Daoy (cell line): ENCODE data around the gene SYNE1. TPM values are rescaled to one million over a fixed set of nuclear protein-coding genes. Genes with fewer than 3 reads are reported as not detected.

Experiments used
- DNase-seq: peaks from one replicate; pipeline ENCODE4 v3.0.0-alpha.2; 2015; ENCODE audit warnings: low read depth
- total RNA-seq: library from RNA; depleted of rRNA; stranded (reverse); fragments of >200 nt; shearing (Covaris generic); gene quantifications from 2 replicates; pipeline ENCODE4 v1.2.3, GENCODE V29; 2014

Gene SYNE1
- total RNA-seq, 1 experiment from 2014 or later, result 8.7 TPM

DNA sequence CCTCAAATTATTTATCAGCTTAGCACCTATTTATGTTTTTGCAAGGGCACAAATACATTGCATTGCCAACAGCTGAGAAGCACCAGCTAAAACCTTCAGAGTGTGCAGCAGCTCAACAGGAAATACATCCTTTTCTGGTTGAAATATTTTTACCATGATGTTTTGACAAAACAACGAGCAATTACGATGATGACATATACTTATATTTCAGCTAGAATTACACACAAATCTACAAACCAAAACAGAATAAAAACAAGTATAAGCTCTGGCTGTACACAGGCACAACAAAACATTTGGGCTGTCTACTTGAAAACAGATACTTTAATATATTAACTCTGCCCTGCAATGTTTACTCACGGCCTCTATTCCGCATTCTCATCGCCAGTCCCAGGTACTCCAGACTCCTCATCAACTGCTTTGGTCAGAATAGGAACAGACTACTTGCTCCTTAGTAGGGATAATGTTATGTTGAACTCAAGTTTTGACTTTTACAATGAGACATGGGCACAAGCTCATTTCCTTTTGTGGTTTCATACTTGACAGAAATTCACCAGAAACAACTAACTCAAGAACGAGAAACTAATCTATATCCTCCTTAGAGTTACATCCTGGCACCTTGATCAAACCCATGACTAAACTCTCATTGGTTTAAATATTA lies 452.1 kb downstream of the SYNE1 start:
- DNase-seq, result no peak

DNA sequence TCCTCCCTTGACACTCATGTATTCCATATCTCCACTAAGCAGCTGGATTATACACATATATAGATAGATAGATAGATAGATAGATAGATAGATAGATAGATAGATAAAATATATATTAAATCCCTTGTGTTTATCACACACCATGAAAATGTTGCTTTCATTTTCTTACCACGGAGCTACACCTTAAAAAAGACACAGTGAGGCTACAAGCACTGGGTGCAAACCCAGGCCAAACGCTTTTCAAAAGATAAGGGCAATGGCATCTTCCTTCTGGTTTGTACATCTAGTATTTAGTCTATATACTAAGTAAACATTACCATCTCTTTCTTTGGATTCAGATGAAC lies 452.6 kb downstream of the SYNE1 start:
- no peak for DNase-seq

DNA sequence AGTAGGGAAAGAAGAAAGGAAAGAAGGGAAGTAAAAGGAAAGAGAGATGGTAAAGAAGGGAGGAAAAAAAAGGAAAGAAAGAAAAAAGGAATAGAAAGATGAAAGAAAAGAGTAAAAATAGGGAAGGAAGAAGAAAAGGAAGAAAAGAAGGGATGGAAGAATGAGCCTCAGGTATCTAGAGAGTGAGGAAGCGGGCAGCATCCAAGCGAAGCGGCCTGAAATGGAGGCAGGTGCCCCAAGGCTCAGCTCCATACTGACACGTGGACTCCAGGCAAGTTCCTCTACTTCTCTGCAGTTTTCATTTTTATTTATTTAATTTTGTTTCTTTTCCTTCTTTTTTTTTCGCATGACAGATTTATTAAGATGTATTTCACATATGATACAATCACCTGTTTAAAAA lies 456.6 kb downstream of the SYNE1 start:
- DNase-seq, result no peak

DNA sequence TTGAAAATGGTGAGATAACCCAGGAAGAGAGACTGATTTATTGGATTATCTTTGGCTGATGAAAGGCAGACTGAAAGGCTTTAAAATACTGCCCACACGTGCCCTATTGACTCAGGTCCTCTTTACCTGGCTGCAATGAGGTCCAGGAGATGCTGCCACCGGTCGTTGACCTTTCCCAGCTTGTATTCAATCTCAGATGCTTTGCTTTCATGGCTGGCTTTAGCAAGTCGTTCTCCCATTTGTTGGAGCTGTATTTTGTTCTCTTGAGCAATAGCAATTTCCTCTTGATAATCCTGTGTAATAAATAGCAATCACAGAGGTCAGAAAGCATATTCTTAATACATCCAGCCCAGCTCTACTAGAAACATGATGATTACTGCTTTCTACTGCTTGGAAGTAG lies 460.9 kb downstream of the SYNE1 start:
- DNase-seq, result no peak

DNA sequence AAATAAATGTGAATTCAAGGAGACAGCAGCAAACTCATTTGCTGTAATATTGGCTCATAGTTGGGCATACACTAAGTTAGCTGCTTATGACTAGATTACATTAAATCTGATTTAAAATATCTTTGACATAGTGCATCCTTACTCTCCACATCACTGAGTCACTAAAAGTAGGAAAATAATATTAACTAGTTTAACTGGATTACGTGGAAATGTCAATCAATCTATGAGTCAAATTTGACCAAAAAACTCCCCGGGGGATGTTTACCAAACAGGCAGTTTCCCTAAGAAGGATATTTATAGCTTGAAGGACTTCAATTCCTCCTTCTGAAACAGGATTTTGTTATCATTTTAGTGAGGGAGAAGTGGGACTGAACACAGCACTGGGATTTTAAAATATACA lies 463.2 kb downstream of the SYNE1 start:
- DNase-seq, result no peak

DNA sequence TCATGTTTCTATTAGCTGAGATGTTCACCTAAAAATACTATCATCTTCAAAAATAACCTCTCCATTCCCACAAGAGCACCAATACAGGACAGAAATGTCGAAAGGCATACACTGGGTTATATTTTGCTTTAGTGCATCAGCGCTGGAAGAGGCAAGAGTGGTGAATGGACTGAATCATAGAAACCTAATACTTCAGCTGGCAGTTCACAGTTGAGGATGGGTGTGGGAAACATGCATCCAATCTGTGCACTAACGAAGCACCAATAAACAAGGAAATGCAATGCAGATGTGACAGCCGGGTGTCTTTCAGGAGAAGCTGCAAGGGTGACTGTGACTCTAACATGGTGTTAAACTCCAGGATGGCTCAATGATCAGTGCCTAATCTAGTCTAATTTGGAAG lies 463.8 kb downstream of the SYNE1 start:
- no peak for DNase-seq

DNA sequence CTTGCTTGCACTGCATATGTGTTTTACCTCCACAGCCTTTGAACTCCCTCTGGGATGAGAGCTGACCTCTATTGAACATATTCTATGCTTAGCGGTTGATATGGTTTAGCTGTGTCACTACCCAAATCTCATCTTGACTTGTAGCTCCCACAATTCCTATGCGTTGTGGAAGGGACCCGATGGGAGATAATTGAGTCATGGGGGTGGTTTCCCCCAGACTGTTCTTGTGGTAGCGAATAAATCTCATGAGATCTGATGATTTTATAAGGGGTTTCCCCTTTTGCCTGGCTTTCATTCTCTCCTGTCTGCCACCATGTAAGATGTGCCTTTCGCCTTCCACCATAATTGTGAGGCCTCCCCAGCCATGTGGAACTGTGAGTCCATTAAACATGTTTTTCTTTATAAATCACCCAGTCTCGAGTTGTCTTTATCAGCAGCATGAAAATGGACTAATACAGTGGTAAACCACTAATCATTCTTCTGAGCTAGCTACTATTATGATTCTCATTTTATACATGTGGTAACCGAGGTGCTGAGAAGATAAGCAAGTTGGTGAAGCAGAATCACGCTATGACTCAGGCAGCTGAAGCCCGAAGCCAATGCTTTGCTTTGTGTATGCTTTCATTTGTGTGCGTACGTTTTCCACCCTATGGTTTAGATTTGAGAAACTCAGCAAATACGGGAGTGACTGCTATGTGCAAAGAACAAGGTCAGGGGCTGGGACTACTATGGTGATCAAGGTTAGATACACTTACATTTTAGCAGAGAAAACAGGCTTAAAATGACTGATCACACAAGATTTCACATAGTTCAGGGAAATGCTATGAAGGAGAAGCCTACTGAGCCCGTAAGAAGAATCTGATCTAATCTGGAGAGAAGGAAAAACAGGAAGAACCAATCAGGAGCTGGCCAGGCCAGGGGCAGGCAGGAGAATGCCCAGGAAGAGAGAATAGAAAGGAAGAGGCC lies 466.2 kb downstream of the SYNE1 start:
- peak; percentile 68 for DNase-seq

DNA sequence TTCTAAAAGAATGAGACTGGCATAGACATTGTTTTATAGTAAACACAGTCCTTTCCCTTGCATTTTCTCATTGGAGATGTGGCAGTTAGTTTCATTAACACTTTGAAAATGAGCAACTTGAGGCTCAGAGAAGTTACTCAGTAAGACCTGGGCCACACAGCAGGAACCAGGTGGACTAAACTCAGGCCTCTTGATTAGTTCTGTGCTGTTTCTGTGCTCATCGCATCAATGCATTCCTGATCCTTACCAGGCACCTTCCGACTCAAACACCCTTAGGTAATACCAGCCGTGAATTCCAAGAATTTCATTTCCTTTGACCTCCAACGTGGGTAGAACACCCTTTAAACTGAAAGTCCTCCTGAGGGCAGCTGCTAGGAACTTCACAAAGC lies 466.9 kb downstream of the SYNE1 start:
- no peak for DNase-seq

DNA sequence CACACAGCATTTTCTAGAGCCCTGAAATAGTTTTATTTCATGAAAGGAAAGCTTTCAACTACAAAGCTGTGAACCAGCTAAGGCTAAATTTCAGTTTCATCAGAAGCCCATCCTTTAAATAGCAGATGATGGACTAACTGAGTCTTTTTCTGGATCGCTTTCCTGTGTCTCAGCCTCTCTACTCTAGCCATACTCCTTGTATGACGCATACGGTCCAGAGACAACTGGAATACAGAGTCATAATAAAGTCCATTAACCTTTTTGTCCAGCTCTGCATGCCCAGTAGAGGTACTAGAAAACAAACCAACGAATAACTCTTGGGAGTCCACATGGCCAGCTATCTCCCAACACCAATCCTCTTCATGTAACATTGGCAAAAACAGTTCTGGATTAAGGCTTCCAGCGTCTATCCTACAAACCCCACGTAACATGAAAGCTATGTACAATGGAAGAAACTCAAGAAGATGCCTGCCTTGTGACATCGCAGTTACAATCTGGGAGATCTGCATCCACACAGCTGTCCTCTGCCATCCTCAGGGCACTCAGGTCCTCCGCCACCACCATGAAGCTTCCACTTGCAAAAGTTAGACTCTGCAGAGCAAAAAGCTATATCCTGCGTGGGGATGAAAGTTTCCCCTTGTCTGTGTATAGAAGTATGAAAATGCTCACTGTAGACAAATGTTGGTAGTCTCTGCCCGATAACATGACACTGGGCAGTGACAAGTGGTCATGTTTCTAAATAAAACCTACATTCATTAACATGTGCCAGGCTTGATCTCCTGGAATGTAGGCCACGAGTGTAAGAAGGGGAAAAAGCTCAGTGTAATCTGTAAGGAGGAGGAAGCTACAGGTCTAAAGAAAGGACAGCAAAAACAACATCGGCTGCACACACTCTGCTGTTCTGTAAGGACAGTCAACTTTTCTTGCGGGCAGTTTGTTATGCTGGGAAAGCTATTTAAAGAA lies 469.2 kb downstream of the SYNE1 start:
- no peak for DNase-seq

DNA sequence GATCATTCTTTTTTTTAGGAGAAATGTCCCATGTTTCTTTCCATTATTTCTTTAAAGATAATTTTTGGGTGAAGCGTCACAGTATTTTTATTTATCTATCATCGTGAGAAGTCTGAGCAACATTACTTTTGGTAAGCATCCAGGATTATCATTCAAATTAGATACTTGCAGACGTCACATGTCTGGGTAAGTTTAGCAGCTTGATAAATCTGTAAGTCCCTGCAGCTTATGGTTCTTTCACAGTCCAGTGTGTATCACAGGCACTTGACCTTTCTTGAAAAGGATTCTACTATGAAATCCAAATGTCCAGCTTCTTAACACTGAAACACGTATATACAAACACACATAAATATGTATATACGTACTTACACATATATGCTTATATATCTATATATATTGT lies 470.3 kb downstream of the SYNE1 start:
- DNase-seq, result no peak

DNA sequence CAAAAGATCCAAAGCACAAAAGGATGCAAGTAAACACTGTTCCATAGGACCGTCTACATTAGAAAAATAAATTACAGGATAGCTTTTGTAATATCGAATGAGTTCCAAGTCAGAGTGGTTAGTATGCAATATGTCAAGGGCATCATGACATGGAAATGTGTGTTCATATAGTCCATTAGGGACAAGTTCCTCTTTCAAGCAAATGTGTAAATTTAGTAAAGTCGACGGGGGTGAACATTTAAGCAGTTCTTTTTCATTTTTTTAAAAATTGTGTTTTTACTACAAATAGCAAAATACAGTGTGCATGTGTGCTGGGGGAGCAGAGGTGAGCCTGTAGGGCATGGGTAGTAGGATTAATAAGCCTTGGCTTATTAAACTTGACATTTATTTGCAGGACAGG lies 470.7 kb downstream of the SYNE1 start:
- no peak for DNase-seq

DNA sequence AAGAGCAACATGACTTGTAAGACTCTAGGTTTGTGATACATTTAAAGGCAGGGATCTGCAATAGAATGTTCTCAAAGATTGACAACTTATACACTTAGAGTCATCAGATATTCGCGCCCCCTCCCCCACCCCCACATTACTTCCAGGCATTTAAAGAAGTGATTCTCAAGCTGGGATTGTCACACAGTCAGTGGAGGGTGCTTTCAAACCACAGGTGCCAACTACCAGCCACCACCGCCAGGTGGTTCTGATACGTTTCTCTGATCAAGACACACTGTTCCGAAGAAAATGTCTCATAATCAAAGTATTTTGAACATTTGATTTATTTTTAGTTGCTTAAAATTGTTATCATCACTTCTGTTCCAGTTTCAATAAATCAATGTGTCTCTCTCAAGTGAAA lies 472.2 kb downstream of the SYNE1 start:
- no peak for DNase-seq

DNA sequence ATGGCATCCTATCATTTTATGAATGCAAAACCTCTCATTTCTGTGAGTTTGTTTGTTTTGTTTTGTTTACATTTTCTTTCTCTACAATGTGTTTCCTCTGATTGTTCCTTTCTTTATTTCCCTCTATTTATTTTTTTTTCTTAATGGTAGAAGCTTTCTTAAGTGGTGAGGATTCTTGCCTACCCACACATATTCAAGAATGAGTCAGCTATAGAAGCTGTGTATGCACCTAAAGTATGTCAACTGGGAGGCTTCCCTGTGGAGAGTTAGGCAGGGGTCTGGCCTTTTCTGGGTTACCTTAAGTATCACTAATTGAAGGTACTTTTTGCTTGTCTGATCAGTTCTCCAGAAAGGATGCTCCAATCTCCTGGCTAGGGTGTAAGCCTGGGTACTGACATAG lies 475.7 kb downstream of the SYNE1 start:
- peak; percentile 5 for DNase-seq

DNA sequence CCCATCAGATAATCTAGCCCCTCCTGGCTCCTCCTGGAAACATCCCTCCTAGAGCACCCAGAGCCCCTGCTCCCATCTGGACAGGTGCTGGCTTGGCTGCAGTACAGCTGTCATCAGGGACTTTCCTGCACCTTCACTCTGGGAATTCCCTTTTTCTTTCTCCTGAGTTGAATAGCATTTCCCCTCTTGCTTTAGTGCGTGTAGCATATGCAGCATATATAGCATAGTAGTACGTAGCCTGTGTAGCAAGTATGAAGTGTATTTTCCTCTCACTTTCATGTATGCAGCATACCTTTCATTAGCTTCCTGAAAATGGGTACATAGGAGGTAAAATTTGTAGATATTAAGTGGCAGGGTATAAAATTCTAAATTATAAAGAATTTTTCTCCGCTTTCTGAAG lies 476.8 kb downstream of the SYNE1 start:
- no peak for DNase-seq

DNA sequence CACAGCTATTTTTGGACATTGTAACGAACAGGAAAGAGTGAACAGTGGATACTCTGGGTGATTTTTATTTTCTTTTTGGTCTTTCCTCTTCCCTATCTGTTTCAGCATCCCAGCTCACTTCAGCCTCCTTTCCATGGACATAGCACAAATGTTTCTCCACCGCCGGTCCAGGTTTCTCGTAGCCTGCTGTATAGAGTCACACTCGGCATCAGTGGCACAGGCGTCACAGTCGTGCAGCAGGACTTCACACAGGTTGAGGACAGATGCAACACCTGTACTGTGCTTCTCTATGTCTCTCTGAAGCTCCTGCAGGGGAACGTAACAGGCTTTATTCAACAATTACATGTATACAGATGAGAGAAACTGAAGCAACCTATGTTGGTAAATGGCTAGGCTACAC lies 481.4 kb downstream of the SYNE1 start:
- DNase-seq, result no peak

DNA sequence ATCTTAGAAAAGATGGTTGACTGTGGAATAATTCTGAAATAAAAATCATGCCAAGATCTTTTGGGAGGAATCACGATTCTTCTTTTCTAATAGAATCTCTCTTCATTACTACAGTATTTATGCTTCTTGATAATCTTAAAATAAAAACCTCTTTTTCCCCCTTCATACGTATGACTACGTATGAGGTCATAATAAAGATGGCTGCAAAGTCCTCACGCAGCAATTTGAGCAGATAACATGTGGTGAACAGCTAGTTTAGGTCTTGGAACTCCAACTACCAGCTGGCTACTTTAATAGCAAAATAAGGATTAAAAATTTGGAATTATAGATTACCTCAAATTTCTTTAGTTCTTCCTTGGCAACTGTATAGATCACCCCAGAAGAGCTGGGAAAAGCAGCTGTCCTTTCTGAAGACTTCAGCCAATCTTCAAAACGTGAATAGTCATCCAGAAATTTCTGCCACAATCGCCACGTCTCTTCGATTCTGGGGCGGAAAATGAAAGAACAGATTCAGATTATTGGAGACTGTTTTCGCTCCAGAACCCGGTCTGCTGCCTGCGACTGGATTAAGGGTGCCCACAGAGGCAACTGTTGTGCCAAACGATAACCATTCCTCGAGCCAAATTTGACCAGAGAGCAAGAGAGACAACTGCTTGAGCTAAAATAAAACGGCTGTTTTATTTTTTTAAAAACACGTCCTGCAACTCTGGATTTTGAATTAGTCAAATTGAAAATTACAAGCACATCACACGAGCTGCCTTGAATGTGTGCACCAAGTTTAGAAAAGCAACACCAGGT lies 482.4 kb downstream of the SYNE1 start:
- no peak for DNase-seq

DNA sequence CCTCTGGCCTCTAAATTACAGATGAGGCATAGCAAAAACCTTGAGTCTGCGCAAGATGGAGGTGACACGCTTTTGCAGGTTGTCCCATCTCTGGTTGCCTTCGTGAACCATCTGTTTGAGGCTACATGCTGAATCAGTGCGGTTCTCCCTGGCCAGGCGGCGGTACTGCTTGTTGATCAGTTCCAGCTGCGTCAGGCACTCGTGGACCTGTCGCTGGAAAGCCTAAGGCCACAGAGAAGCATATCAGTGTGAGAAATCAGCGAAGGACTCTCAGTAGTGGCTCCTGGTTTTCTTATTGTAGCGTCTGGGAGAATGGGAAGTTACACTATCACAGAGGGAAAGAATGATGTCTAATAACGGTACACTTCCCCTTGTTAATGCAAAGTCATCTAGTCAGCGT lies 485.2 kb downstream of the SYNE1 start:
- DNase-seq, result no peak

DNA sequence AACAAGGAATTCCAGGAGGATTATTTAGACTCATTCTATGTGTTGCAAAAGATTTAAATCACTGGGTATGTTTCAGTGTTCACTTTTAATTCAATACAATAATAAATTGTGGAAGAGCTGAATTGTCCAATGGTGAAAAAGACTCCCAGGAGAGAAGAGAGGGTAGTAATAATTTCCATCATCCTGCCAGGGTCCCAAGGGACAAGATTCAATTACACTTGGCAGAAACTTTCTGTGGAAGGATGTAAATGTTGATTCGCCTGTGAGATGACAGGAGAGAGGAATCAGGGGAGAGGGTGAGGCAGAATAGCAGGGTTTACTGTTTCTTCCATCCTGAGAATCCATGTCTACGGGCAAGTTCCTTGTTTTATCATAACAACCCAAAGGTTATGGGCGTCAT lies 487.0 kb downstream of the SYNE1 start:
- no peak for DNase-seq

DNA sequence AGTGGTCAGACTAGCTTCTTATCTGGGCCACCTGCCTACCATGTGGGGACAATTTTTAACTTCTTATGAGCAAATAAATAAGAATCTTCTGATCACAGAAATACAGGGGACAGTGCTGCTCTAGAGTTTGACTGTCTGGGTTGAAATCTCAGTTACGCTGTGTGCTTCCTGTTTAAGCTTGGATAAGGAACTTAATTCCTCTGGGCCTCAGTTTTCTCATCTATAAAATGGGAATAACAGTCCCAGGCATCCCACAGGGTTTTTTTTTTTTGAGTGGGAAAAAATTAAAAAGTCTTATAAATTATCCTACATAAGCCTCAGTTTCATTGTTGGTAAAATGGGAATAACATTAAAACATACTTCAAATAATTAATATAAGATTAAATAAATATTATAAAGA lies 488.8 kb downstream of the SYNE1 start:
- no peak for DNase-seq

DNA sequence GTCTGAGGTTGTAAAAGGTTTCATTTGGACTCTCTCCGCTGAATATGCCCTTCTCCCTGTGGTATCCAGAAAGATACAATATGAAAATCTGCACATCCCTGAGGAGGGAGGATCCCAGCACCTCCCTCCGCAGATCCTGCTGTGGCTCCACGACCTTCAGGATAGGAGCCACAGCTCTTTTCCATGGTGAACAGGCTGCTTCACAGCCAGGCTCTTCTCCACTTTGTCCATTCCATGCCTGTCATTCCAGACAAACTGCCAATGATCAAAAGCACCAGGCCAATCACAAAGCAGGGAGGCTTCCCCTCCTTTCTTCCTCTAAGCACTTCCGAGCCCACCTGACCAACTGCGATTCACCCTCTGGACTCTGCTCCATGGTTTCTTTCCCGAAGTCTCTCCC lies 489.9 kb downstream of the SYNE1 start:
- DNase-seq, result no peak

DNA sequence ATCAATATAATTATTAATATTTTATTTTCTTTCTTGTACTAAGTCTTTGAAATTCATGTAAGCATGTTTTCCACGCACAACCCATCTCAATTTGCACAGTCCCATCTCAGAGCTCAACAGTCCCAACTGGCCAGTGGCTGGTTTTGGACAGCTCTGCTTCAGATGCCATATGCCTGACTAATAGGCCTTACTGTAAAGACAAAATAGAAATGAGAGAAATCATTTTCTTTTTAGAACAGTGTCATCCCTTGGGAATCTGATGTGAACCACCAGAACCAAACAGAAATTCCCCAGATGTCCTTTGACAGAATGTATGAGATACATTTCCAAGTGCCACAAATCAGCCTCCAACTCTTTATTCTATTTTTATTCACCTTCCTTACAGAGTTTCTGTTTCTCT lies 490.8 kb downstream of the SYNE1 start:
- DNase-seq, result peak; percentile 6
